Liver (tissue), 9 donors: ENCODE measurements around the gene PDGFD. TPM values are rescaled to one million over a fixed set of nuclear protein-coding genes. Genes with fewer than 3 reads are reported as not detected.

ENCODE experiments used
- DNase-seq: peaks from one replicate; pipeline ENCODE4 v3.0.0-alpha.2; 2017; ENCODE audit warnings: low spot score
- H3K27ac ChIP-seq, 2 donors: one replicate each; pipeline ENCODE4 v1.7.0; 2013; ENCODE audit warnings: inconsistent platforms in 2 of 2, low read length in 2 of 2, control low read depth in 1 of 2, low read depth in 1 of 2, mild to moderate bottlenecking in 1 of 2
- H3K27me3 ChIP-seq, 4 donors: one replicate each; pipeline versions ENCODE4 v1.6.1 to v1.7.0; 2013; ENCODE audit warnings: low read length in 3 of 4, inconsistent platforms in 1 of 4, mild to moderate bottlenecking in 1 of 4, moderate library complexity in 1 of 4; ENCODE audit not compliant: control insufficient read depth in 4 of 4, insufficient read depth in 4 of 4
- H3K36me3 ChIP-seq, 4 donors: one replicate each; pipeline versions ENCODE4 v1.6.1 to v1.7.0; 2013; ENCODE audit warnings: low read length in 3 of 4, mild to moderate bottlenecking in 3 of 4, low read depth in 1 of 4, moderate library complexity in 1 of 4; ENCODE audit not compliant: control insufficient read depth in 4 of 4, insufficient read depth in 3 of 4
- H3K4me1 ChIP-seq, 4 donors: one replicate each; pipeline versions ENCODE4 v1.6.1 to v1.7.0; 2013; ENCODE audit warnings: low read length in 3 of 4, mild to moderate bottlenecking in 3 of 4, moderate library complexity in 1 of 4; ENCODE audit not compliant: control insufficient read depth in 4 of 4, insufficient read depth in 4 of 4
- H3K4me3 ChIP-seq, 3 donors: one replicate each; pipeline versions ENCODE4 v1.6.1 to v1.7.0; 2013; ENCODE audit warnings: low read length in 3 of 3, control low read depth in 1 of 3, low read depth in 1 of 3, mild to moderate bottlenecking in 1 of 3
- H3K9ac ChIP-seq, 2 donors: one replicate each; pipeline ENCODE4 v1.7.0; 2013; ENCODE audit warnings: low read length in 2 of 2, mild to moderate bottlenecking in 2 of 2, moderate library complexity in 2 of 2, control low read depth in 1 of 2, low read depth in 1 of 2
- H3K9me3 ChIP-seq, 4 donors: one replicate each; pipeline versions ENCODE4 v1.6.1 to v1.7.0; 2013; ENCODE audit warnings: low read length in 3 of 4; ENCODE audit not compliant: control insufficient read depth in 4 of 4
- ATF3 ChIP-seq: IDR thresholded peaks from 2 replicates; pipeline ENCODE4 v1.6.1; 2016; ENCODE audit warnings: antibody characterized with exemption
- CTCF ChIP-seq: fragments of 150-350 bp; IDR thresholded peaks from 2 replicates; pipeline ENCODE4 v1.5.1; 2017; ENCODE audit warnings: improper control_type of control experiment, low read depth, low read length; ENCODE audit not compliant: missing input control
- EGR1 ChIP-seq, 2 donors: IDR thresholded peaks; 2 replicates each; pipeline ENCODE4 v1.6.1; 2016 to 2018; ENCODE audit warnings: antibody characterized with exemption in 2 of 2, low read depth in 2 of 2
- FOXA2 ChIP-seq: IDR thresholded peaks from 2 replicates; pipeline ENCODE4 v1.6.1; 2016; ENCODE audit warnings: antibody characterized with exemption
- GABPA ChIP-seq, 2 donors: IDR thresholded peaks in 1 of 2; conservative IDR thresholded peaks in 1 of 2; 2 replicates each; pipeline ENCODE4 v1.6.1; 2016; ENCODE audit warnings: antibody characterized with exemption in 2 of 2, mild to moderate bottlenecking in 1 of 2, moderate library complexity in 1 of 2
- HNF4A ChIP-seq, 2 donors: conservative IDR thresholded peaks; 2 replicates each; pipeline ENCODE4 v1.6.1; 2016; ENCODE audit warnings: antibody characterized with exemption in 2 of 2, mild to moderate bottlenecking in 2 of 2
- HNF4G ChIP-seq: IDR thresholded peaks from 2 replicates; pipeline ENCODE4 v1.6.1; 2016; ENCODE audit warnings: antibody characterized with exemption
- JUND ChIP-seq, 2 donors: IDR thresholded peaks; 2 replicates each; pipeline ENCODE4 v1.6.1; 2016; ENCODE audit warnings: antibody characterized with exemption in 2 of 2
- MAX ChIP-seq: IDR thresholded peaks from 2 replicates; pipeline ENCODE4 v1.6.1; 2016; ENCODE audit warnings: antibody characterized with exemption
- NR2F2 ChIP-seq: IDR thresholded peaks from 2 replicates; pipeline ENCODE4 v1.6.1; 2016; ENCODE audit warnings: antibody characterized with exemption
- RAD21 ChIP-seq, 2 donors: IDR thresholded peaks; 2 replicates each; pipeline ENCODE4 v1.6.1; 2016; ENCODE audit warnings: antibody characterized with exemption in 2 of 2, mild to moderate bottlenecking in 2 of 2
- REST ChIP-seq: IDR thresholded peaks from 2 replicates; pipeline ENCODE4 v1.6.1; 2016; ENCODE audit warnings: antibody characterized with exemption, mild to moderate bottlenecking
- RXRA ChIP-seq, 2 donors: IDR thresholded peaks; 2 replicates each; pipeline ENCODE4 v1.6.1; 2017 to 2018; ENCODE audit warnings: antibody characterized with exemption in 2 of 2, mild to moderate bottlenecking in 1 of 2
- SP1 ChIP-seq: IDR thresholded peaks from 2 replicates; pipeline ENCODE4 v1.6.1; 2018; ENCODE audit warnings: antibody characterized with exemption, mild to moderate bottlenecking
- TAF1 ChIP-seq: conservative IDR thresholded peaks from 2 replicates; pipeline ENCODE4 v1.6.1; 2016; ENCODE audit warnings: antibody characterized with exemption, mild to moderate bottlenecking
- YY1 ChIP-seq: IDR thresholded peaks from 2 replicates; pipeline ENCODE4 v1.6.1; 2016; ENCODE audit warnings: antibody characterized with exemption, mild to moderate bottlenecking
- ZBTB33 ChIP-seq: IDR thresholded peaks from 2 replicates; pipeline ENCODE4 v1.6.1; 2016; ENCODE audit warnings: antibody characterized with exemption
- WGBS: extraction: QIAGEN DNeasy Blood & Tissue Kit; methylation state at CpG from one replicate; pipeline ENCODE4 v1.1.7; 2013; 5-methylcytosine and 5-hydroxymethylcytosine counted together
- polyA plus RNA-seq, 2 donors: library from polyadenylated mRNA; stranded (reverse) in 1 of 2; unstranded in 1 of 2; fragments of 200-250 nt in 1 of 2; fragments of >200 nt in 1 of 2; fragmentation: Nextera tagmentation in 1 of 2; extraction: Ambion mirVana in 1 of 2; gene quantifications; one replicate each; pipeline versions ENCODE4 v1.2.1 to v1.2.3, GENCODE V29; 2013 to 2015
- total RNA-seq, 2 donors: library from RNA; depleted of rRNA; stranded (reverse); fragments of >200 nt; gene quantifications; one replicate each; pipeline ENCODE4 v1.2.3, GENCODE V29; 2014
- donor health status: healthy.
- donor health status: healthy.
- donor health status: healthy.
- donor health status: healthy.
- donor health status: healthy.

PDGFD gene
- total and polyA plus RNA-seq, 4 donors, result 1.0 to 3.3 (median 2.1) TPM

GRCh38 chr11:104015649-104016415, 148.1 kb downstream of the PDGFD start:
- Histone ChIP-seq H3K36me3 (no peaks in the 10 kb centered on the region), H3K27me3 (no peaks in the 10 kb centered on the region), H3K4me1 (no peaks in the 10 kb centered on the region), H3K9ac (no peak overlapping the region), H3K27ac (no peak overlapping the region), H3K9me3 (no peaks in the 10 kb centered on the region), H3K4me3 (no peak overlapping the region)
- no peak for DNase-seq
- 75% methylated on average over 3 of the region's 3 CpGs for WGBS
- TF ChIP-seq ZBTB33 (no peak), GABPA (IDR thresholded peaks at IDR 0.05 in 1 of 2, conservative IDR thresholded peaks at IDR 0.05 in 1 of 2) (no peak), ATF3 (no peak), HNF4G (no peak), CTCF (no peak), FOXA2 (no peak), HNF4A (conservative IDR thresholded peaks at IDR 0.05) (no peak), NR2F2 (no peak), REST (no peak), RAD21 (IDR thresholded peaks at IDR 0.05) (no peak), MAX (no peak), JUND (IDR thresholded peaks at IDR 0.05) (no peak), YY1 (no peak), SP1 (no peak), TAF1 (no peak), EGR1 (IDR thresholded peaks at IDR 0.05; ENCODE audit: low read depth in 2 of 2) (no peak), RXRA (IDR thresholded peaks at IDR 0.05) (no peak)
